IPS DF 6.9 (cell line): Measurements from ENCODE around the gene FAM149B1.

Source experiments
- DNase-seq: peaks from one replicate; pipeline ENCODE4 v3.0.0-alpha.2; 2013; ENCODE audit warnings: low read depth, low spot score
- H3K27ac ChIP-seq: one replicate; pipeline ENCODE4 v1.5.1; 2013; ENCODE audit warnings: low read length, control low read depth
- H3K27me3 ChIP-seq: 2 replicates; pipeline ENCODE4 v1.6.1; 2013; ENCODE audit warnings: mild to moderate bottlenecking, low read length; ENCODE audit not compliant: control insufficient read depth, insufficient read depth
- H3K36me3 ChIP-seq: 2 replicates; pipeline ENCODE4 v1.6.1; 2013; ENCODE audit warnings: low read length; ENCODE audit not compliant: control insufficient read depth, insufficient read depth
- H3K4me1 ChIP-seq: 2 replicates; pipeline ENCODE4 v1.6.1; 2013; ENCODE audit warnings: low read length; ENCODE audit not compliant: control insufficient read depth, insufficient read depth
- H3K4me3 ChIP-seq: 2 replicates; pipeline ENCODE4 v1.5.1; 2013; ENCODE audit warnings: mild to moderate bottlenecking, low read length
- H3K9me3 ChIP-seq: 2 replicates; pipeline ENCODE4 v1.6.1; 2013; ENCODE audit warnings: low read length, inconsistent platforms; ENCODE audit not compliant: control insufficient read depth, insufficient read depth
- WGBS: extraction: QIAGEN DNeasy Blood & Tissue Kit; methylation state at CpG from one replicate; pipeline ENCODE4 v1.1.7; 2013; ENCODE audit warnings: mixed read lengths, missing lambda C conversion rate; ENCODE audit not compliant: insufficient read length, insufficient coverage; 5-methylcytosine and 5-hydroxymethylcytosine counted together

The FAM149B1 gene

DNA sequence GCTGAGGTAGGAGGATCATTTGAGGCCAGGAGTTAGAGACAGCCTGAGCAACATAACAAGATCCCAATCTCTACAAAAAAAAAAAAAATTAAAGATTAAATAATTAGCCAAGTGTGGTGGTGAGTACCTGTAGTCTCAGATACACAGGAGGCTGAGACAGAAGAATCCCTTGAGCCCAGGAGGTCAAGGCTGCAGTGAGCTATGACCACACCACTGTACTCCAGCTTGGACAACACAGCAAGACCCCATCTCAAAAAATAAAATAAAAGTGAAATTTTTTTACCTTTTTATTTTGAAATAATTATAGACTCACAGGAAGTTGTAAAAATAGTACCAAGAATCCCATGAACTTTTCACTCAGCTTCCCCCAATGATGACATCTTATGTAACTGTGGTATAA, 4.9 kb downstream of the FAM149B1 start:
- no peak overlapping the region for H3K27ac ChIP-seq
- H3K36me3 ChIP-seq: no peaks in the 10 kb centered on the region
- H3K9me3 ChIP-seq: no peaks in the 10 kb centered on the region
- no peaks in the 10 kb centered on the region for H3K4me1 ChIP-seq
- H3K27me3 ChIP-seq: no peaks in the 10 kb centered on the region
- no peak overlapping the region for H3K4me3 ChIP-seq
- no peak for DNase-seq

DNA sequence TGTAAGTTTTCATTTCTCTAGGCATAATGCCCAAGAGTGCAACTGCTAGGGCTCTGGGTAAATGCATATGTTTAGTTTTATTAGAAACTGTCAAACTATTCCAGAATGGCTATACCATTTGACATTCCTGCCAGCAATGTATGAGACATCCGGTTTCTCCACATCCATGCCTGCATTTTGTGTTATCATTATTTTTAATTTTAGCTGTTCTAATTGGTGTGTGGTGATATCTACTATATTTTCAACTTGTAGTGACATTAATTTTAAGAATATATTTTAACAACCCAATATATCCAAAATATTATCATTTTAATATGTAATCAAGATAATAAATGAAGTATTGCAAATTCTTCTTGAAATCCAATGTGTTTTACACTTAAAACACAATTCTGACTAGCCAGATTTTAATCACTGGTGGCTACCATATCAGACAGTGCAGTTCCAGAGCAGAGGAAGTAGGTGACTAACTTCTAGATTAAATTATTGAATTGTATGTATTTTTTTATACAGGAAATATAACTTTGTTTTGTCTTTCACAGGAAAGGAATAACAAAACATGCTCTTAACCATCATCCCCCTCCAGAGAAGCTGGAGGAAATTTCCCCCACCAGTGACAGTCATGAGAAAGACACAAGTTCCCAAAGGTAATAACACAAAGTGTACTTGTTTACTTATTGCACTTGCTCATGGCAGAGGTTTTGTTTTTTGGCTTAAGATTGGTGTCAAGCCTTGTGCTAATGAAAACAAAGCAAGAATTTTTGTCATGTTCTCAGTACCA, 6.4 kb downstream of the FAM149B1 start:
- Histone ChIP-seq H3K4me3 (no peak overlapping the region), H3K9me3 (no peaks in the 10 kb centered on the region), H3K4me1 (no peaks in the 10 kb centered on the region), H3K27ac (no peak overlapping the region), H3K36me3 (no peaks in the 10 kb centered on the region), H3K27me3 (no peaks in the 10 kb centered on the region)
- no peak for DNase-seq
- WGBS: no CpG with 5 or more reads among the region's 1 CpG

DNA sequence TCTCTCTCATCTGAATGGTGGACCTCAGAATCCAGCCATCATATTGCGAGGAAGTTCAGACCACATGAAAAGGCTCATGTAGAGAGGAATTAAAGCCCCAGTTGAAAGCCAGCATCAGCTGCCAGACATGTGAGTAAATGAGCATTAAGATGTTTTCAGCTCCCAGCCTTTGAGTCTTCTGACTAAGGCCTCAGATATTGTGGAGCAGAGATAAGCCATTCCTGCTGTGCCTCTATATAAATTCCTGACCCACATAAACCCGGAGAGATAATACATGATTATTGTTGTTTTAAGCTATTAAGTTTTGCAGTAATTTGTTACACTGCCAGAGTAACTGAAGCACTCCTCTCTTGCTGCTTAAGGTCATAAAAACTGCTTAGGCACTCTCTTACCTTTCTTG, 14.6 kb downstream of the FAM149B1 start:
- no peak for DNase-seq
- no peaks in the 10 kb centered on the region for H3K36me3 ChIP-seq
- H3K4me1 ChIP-seq: no peaks in the 10 kb centered on the region
- no peaks in the 10 kb centered on the region for H3K9me3 ChIP-seq
- no peaks in the 10 kb centered on the region for H3K27me3 ChIP-seq
- no peak overlapping the region for H3K27ac ChIP-seq
- no peak overlapping the region for H3K4me3 ChIP-seq
- no CpG with 5 or more reads among the region's 2 CpGs for WGBS

DNA sequence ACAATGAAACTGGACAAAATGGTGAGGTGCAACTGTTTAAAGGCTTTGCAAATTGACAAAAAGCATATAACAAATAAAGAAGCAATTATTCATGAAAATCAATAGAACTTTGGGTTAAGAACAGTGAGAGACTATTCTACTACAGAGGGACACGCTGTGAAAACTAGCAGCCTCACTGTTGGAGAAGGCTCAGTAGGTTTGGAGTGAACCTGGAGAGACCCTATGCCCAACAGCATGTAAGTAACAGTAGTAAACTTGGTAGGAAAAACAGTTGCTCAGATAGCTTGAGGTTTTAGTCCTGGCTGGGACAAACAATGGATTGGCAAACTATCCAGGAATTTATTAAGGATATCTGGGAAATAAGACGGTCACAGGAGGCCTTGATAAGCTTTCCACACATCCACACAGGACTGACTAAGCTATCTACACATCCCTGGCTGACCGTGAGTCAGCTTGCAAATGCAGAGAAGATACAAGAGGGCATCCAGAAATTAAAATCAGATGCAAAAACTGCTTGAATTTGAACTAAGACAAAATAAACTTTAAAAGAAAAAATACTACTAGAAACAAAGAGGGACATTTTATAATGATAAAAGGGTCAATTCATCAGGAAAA, 15.9 kb downstream of the FAM149B1 start:
- WGBS: no CpG with 5 or more reads among the region's 3 CpGs
- DNase-seq: no peak
- H3K4me3 ChIP-seq: no peak overlapping the region
- no peaks in the 10 kb centered on the region for H3K27me3 ChIP-seq
- no peaks in the 10 kb centered on the region for H3K4me1 ChIP-seq
- H3K9me3 ChIP-seq: no peaks in the 10 kb centered on the region
- no peaks in the 10 kb centered on the region for H3K36me3 ChIP-seq
- H3K27ac ChIP-seq: no peak overlapping the region

DNA sequence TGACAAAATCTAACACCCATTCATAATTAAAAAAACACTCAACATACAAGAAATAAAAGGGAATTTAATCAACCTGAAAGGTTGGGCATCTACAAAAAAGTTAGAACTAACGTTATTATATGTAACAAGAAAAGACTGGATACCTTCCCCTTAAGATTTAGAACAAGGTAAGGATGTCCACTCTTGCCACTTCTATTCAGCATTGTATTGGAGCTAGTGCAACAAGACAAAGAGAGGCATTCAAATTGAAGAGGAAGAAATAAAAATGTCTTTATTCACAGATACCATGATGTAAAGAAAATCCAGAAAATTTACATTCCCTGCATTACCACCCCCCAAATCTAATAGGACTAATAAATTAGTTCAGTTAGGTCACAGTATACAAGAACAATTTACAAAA, 18.3 kb downstream of the FAM149B1 start:
- H3K4me1 ChIP-seq: no peaks in the 10 kb centered on the region
- no peaks in the 10 kb centered on the region for H3K9me3 ChIP-seq
- H3K27me3 ChIP-seq: no peaks in the 10 kb centered on the region
- WGBS: no CpG with 5 or more reads among the region's 1 CpG
- no peak overlapping the region for H3K4me3 ChIP-seq
- H3K27ac ChIP-seq: no peak overlapping the region
- H3K36me3 ChIP-seq: no peaks in the 10 kb centered on the region
- no peak for DNase-seq

DNA sequence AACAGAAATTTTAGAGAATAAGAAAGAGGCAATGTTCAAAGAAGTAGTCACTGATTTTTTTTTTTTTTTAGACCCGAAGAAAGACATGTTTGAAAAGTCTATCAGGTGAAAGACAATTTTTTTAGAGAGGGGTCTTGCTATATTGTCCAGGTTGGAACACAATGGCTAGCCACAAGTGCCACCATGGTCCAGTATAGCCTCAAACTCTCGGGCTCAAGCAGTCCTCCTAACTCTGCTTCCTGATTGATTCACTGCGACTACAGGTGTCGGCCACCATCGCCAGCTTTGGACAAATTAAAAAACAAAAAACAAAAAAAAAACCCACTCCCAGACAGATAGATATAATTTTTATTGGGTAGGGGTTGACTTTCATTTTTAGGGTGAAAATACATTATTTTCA, 22.3 kb downstream of the FAM149B1 start:
- no CpG with 5 or more reads among the region's 5 CpGs for WGBS
- H3K4me3 ChIP-seq: no peak overlapping the region
- no peak for DNase-seq
- H3K36me3 ChIP-seq: no peaks in the 10 kb centered on the region
- no peaks in the 10 kb centered on the region for H3K4me1 ChIP-seq
- no peaks in the 10 kb centered on the region for H3K27me3 ChIP-seq
- no peaks in the 10 kb centered on the region for H3K9me3 ChIP-seq
- no peak overlapping the region for H3K27ac ChIP-seq

DNA sequence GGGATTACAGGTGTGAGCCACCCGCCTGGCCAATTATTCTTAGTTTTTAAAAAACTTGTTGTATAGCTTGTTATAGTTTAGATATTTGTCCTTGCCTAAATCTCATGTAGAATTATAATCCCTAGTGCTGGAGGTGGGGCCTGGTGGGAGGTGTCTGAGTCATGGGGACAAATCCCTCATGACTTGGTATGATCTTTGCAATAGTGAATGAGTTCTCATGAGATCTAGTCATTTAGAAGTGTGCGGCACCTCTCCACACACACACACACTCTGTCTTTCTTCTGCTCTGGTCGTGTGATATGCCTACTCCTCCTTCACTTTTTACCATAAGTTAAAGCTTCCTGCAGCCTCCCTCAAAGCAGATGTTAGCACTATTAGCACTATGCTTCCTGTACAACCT, 37.2 kb downstream of the FAM149B1 start:
- no peak overlapping the region for H3K27ac ChIP-seq
- H3K9me3 ChIP-seq: no peaks in the 10 kb centered on the region
- H3K36me3 ChIP-seq: no peaks in the 10 kb centered on the region
- H3K4me3 ChIP-seq: no peak overlapping the region
- DNase-seq: no peak
- no peaks in the 10 kb centered on the region for H3K27me3 ChIP-seq
- H3K4me1 ChIP-seq: no peaks in the 10 kb centered on the region
- no CpG with 5 or more reads among the region's 3 CpGs for WGBS

DNA sequence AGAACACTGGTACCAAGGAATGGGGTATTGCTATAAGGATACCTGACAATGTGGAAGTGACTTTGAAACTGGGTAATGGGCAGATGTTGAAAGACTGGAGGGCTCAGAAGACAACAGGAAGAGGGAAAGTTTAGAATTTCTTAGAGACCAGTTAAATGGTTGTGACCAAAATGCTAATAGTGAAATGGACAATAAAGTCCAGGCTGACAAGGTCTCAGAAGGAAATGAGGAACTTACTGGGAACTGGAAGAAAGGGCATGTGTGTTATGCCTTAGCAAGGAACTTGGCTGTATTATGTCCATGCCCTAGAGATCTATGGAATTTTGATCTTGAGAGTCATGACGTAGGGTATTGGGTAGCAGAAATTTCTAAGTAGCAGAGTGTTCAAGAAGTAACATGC, 38.0 kb downstream of the FAM149B1 start:
- no peaks in the 10 kb centered on the region for H3K27me3 ChIP-seq
- DNase-seq: no peak
- H3K27ac ChIP-seq: no peak overlapping the region
- no peak overlapping the region for H3K4me3 ChIP-seq
- H3K36me3 ChIP-seq: no peaks in the 10 kb centered on the region
- H3K4me1 ChIP-seq: no peaks in the 10 kb centered on the region
- no CpG with 5 or more reads among the region's 1 CpG for WGBS
- H3K9me3 ChIP-seq: no peaks in the 10 kb centered on the region

DNA sequence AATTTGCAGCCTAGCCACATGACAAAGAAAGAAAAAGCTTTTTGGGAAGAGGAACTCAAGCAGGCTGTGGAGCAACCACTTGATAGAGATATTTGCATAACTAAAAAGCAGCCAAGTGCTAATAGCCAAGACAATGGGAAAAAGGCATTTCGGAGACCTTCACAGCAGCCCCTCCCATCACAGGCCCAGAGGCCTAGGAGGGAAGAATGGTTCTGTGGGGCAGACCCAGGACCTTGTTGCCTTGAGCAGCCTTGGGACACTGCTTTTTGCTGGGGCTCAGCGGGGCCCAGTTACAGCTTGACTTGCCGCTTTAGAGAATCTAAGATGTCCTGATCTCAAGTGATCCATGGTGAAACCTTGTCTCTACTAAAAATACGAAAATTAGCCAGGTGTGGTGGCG, 38.5 kb downstream of the FAM149B1 start:
- Histone ChIP-seq H3K27me3 (no peaks in the 10 kb centered on the region), H3K4me3 (no peak overlapping the region), H3K9me3 (no peaks in the 10 kb centered on the region), H3K36me3 (no peaks in the 10 kb centered on the region), H3K4me1 (no peaks in the 10 kb centered on the region), H3K27ac (no peak overlapping the region)
- DNase-seq: no peak
- WGBS: no CpG with 5 or more reads among the region's 5 CpGs

DNA sequence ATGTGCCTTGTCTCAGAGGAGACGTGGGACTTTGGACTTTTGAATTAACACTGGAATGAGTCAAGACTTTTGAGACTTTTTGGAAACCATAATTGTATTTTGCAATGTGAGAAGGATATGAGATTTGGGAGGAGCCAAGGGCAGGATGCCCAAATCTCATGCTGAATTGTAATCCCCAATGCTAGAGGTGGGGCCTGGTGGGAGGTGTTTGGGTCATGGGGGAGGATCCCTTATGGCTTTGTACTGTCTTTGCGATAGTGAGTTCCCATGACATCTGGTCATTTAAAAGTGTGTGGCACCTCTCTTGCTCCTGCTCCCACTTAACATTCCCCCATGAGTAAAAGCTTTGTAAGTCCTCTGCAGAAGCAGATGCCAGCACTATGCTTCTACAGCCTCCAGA, 40.0 kb downstream of the FAM149B1 start:
- Histone ChIP-seq H3K27ac (no peak overlapping the region), H3K4me1 (no peaks in the 10 kb centered on the region), H3K27me3 (no peaks in the 10 kb centered on the region), H3K9me3 (no peaks in the 10 kb centered on the region), H3K36me3 (no peaks in the 10 kb centered on the region), H3K4me3 (no peak overlapping the region)
- no CpG with 5 or more reads among the region's 2 CpGs for WGBS
- DNase-seq: no peak

DNA sequence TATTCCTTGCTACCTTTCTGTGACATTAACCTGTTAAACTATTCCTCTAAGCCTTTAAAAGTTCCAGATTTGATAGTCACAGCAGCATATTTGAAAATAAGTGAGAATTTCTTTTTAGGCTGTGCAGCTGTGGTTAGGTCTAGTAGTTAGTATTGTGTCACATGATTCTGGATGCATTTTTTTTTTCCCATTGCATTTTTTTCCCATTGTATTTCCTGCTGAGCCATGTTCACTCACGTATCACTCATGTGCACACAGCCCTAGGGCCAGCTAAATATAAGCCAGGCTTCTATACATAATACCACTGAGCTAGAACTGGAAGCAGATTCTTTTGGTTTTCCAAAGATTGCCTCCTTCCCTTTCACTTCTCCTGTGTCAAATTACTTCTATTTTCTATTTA, 41.8 kb downstream of the FAM149B1 start:
- no peaks in the 10 kb centered on the region for H3K36me3 ChIP-seq
- DNase-seq: no peak
- no peaks in the 10 kb centered on the region for H3K27me3 ChIP-seq
- no CpG with 5 or more reads among the region's 1 CpG for WGBS
- no peaks in the 10 kb centered on the region for H3K4me1 ChIP-seq
- no peaks in the 10 kb centered on the region for H3K9me3 ChIP-seq
- no peak overlapping the region for H3K4me3 ChIP-seq
- no peak overlapping the region for H3K27ac ChIP-seq
